ENCODE measurements around the gene HSP90AB1. TPM values are rescaled to one million over a fixed set of nuclear protein-coding genes. Genes with fewer than 3 reads are reported as not detected.

The HSP90AB1 gene
- total RNA-seq, 4 donors from 2014 or later = 433 to 696 (median 601) TPM

GRCh38 chr6:44219815-44220784, 26.8 kb upstream of the HSP90AB1 start:
- TF ChIP-seq POLR2A (IDR thresholded peaks at IDR 0.05) (no peak), CTCF (IDR thresholded peaks at IDR 0.05) (no peak)
- no peaks in the 10 kb centered on the region for H3K27me3 ChIP-seq
- DNase-seq = no peak
- intact Hi-C loops (cut with DNase I) = no loop called here
- H3K4me1 ChIP-seq = peaks cover 57 to 89% (median 68%) of the 10 kb centered on the region in 3 donors
- 85 to 89% methylated on average over 12 to 17 of the region's 28 CpGs for WGBS, 2 donors
- peak overlapping the region; percentile 26 to 70 (median 52) for H3K4me3 ChIP-seq
- H3K27ac ChIP-seq = peak overlapping the region; percentile 66 to 95 (median 88)
- no peaks in the 10 kb centered on the region for H3K9me3 ChIP-seq
- no peaks in the 10 kb centered on the region for H3K36me3 ChIP-seq

GRCh38 chr6:44220913-44221290, 26.0 kb upstream of the HSP90AB1 start:
- intact Hi-C loops (cut with DNase I) = no loop called here

GRCh38 chr6:44221291-44221960, 25.5 kb upstream of the HSP90AB1 start:
- WGBS, 2 donors = 5 to 6% methylated on average over 2 of the region's 4 CpGs
- H3K27me3 ChIP-seq = no peaks in the 10 kb centered on the region
- TF ChIP-seq CTCF (IDR thresholded peaks at IDR 0.05) (peak; percentile 65 to 86 (median 84)), POLR2A (IDR thresholded peaks at IDR 0.05) (no peak)
- intact Hi-C loops (cut with DNase I) = no loop called here
- peak overlapping the region in 2 of 4 donors; percentile 79 to 85 for H3K4me3 ChIP-seq
- H3K4me1 ChIP-seq = peaks cover 63 to 100% (median 78%) of the 10 kb centered on the region in 3 donors
- no peaks in the 10 kb centered on the region for H3K36me3 ChIP-seq
- H3K27ac ChIP-seq = peak overlapping the region; percentile 66 to 91 (median 88)
- H3K9me3 ChIP-seq = no peaks in the 10 kb centered on the region
- DNase-seq = peak; percentile 32

More at GRCh38 chr6:44220913-44221290, 26.0 kb upstream of the HSP90AB1 start:
- TF ChIP-seq CTCF (IDR thresholded peaks at IDR 0.05) = no peak
- WGBS, 2 donors = 82 to 83% methylated on average over 4 of the region's 4 CpGs
- H3K27ac ChIP-seq = peak overlapping the region; percentile 66 to 91 (median 88)
- H3K27me3 ChIP-seq = no peaks in the 10 kb centered on the region
- no peaks in the 10 kb centered on the region for H3K36me3 ChIP-seq
- DNase-seq = no peak
- H3K9me3 ChIP-seq = no peaks in the 10 kb centered on the region
- H3K4me3 ChIP-seq = no peak overlapping the region
- peaks cover 59 to 97% (median 73%) of the 10 kb centered on the region in 3 donors for H3K4me1 ChIP-seq

- H3K27ac ChIP-seq = peak overlapping the region; percentile 66 to 91 (median 88)
- intact Hi-C loops (cut with DNase I) = no loop called here
- peak overlapping the region in 2 of 4 donors; percentile 79 to 85 for H3K4me3 ChIP-seq
- DNase-seq = no peak
- peaks cover 63 to 100% (median 80%) of the 10 kb centered on the region in 3 donors for H3K4me1 ChIP-seq
- no peaks in the 10 kb centered on the region for H3K36me3 ChIP-seq
- TF ChIP-seq POLR2A (IDR thresholded peaks at IDR 0.05) = no peak
- no peak for TF ChIP-seq CTCF (IDR thresholded peaks at IDR 0.05)
- H3K27me3 ChIP-seq = no peaks in the 10 kb centered on the region
- H3K9me3 ChIP-seq = no peaks in the 10 kb centered on the region
- WGBS, 2 donors = 76% methylated on average over 2 of the region's 2 CpGs; no CpG with 5 or more reads in 1 of the 2 donors
Observed at GRCh38 chr6:44221961-44222335, 25.0 kb upstream of the HSP90AB1 start.
